NCI-H2227 (cell line): ENCODE measurements around the gene GDPD4.

Experiments
- DNase-seq: peaks from one replicate; lab custom pipeline; 2025; ENCODE audit not compliant: unreplicated experiment; lab: John Stamatoyannopoulos, UW

GDPD4 gene

GRCh38 chr11:77206264-77207018, 95.0 kb downstream of the GDPD4 start:
- DNase-seq: no peak

GRCh38 chr11:77205467-77206263, 95.8 kb downstream of the GDPD4 start:
- no peak for DNase-seq

- no peak for DNase-seq
Measured at GRCh38 chr11:77204754-77205466, 96.6 kb downstream of the GDPD4 start.

- no peak for DNase-seq
Measured at GRCh38 chr11:77203901-77204753, 97.4 kb downstream of the GDPD4 start.

GRCh38 chr11:77202941-77203900, 98.3 kb downstream of the GDPD4 start:
- no peak for DNase-seq

- no peak for DNase-seq
Measured at GRCh38 chr11:77201991-77202841, 99.3 kb downstream of the GDPD4 start.

- DNase-seq: no peak
Measured at GRCh38 chr11:77201370-77201769, 100.1 kb downstream of the GDPD4 start.

- DNase-seq: no peak
Measured at GRCh38 chr11:77200351-77201268, 100.9 kb downstream of the GDPD4 start.

GRCh38 chr11:77199137-77199745, 102.2 kb downstream of the GDPD4 start:
- DNase-seq: no peak

GRCh38 chr11:77198440-77198849, 103.0 kb downstream of the GDPD4 start:
- DNase-seq: peak; percentile 17

GRCh38 chr11:77197626-77198320, 103.7 kb downstream of the GDPD4 start:
- DNase-seq: no peak

- no peak for DNase-seq
Measured at GRCh38 chr11:77196961-77197360, 104.5 kb downstream of the GDPD4 start.

GRCh38 chr11:77195071-77195755, 106.3 kb downstream of the GDPD4 start:
- DNase-seq: no peak

GRCh38 chr11:77193911-77194830, 107.3 kb downstream of the GDPD4 start:
- DNase-seq: no peak

- DNase-seq: no peak
Measured at GRCh38 chr11:77193167-77193566, 108.3 kb downstream of the GDPD4 start.
